CD14-positive monocyte (primary cell): ENCODE measurements around the gene CREB1. TPM values are rescaled to one million over a fixed set of nuclear protein-coding genes. Genes with fewer than 3 reads are reported as not detected.

Experiments
- DNase-seq, 3 donors: peaks; one replicate each; pipeline ENCODE4 v3.0.0-alpha.2; 2011 to 2022
- H2AFZ ChIP-seq: 2 replicates; pipeline ENCODE4 v1.6.0; 2012; ENCODE audit warnings: mild to moderate bottlenecking, low read depth, low read length, inconsistent platforms; ENCODE audit not compliant: insufficient read depth, poor library complexity, severe bottlenecking
- H3K27ac ChIP-seq, 2 donors: 1 replicate in 1 of 2; 2 replicates in 1 of 2; pipeline ENCODE4 v1.5.1; 2012 to 2013; ENCODE audit warnings: low read length in 2 of 2, control low read depth in 1 of 2, inconsistent platforms in 1 of 2, low read depth in 1 of 2, mild to moderate bottlenecking in 1 of 2
- H3K27me3 ChIP-seq, 2 donors: one replicate each; pipeline versions ENCODE4 v1.6.0 to v1.6.1; 2011 to 2013; ENCODE audit warnings: low read length in 2 of 2; ENCODE audit not compliant: control insufficient read depth in 2 of 2, insufficient read depth in 2 of 2
- H3K36me3 ChIP-seq, 2 donors: replicated peaks in 1 of 2; 1 replicate in 1 of 2; 2 replicates in 1 of 2; pipeline versions ENCODE4 v1.5.1 to v1.6.1; 2012 to 2013; ENCODE audit warnings: low read length in 2 of 2, control low read depth in 1 of 2, inconsistent platforms in 1 of 2, mild to moderate bottlenecking in 1 of 2; ENCODE audit not compliant: insufficient read depth in 2 of 2, control insufficient read depth in 1 of 2
- H3K4me1 ChIP-seq, 2 donors: 1 replicate in 1 of 2; 2 replicates in 1 of 2; pipeline versions ENCODE4 v1.5.1 to v1.6.1; 2012 to 2013; ENCODE audit warnings: low read length in 2 of 2, control low read depth in 1 of 2, inconsistent platforms in 1 of 2, mild to moderate bottlenecking in 1 of 2, moderate library complexity in 1 of 2; ENCODE audit not compliant: insufficient read depth in 2 of 2, control insufficient read depth in 1 of 2
- H3K4me2 ChIP-seq: replicated peaks from 2 replicates; pipeline ENCODE3; 2012; ENCODE audit warnings: low read length, moderate library complexity, mild to moderate bottlenecking; ENCODE audit not compliant: poor library complexity, severe bottlenecking; ENCODE audit errors: extremely low read depth
- H3K4me3 ChIP-seq, 3 experiments: fragments of 200-600 bp in 1 of 3; sonication (generic) in 1 of 3; replicated peaks in 1 of 3; 1 replicate in 2 of 3; 2 replicates in 1 of 3; pipeline ENCODE4 v1.5.1; 2011 to 2013; ENCODE audit warnings: low read length in 3 of 3, mild to moderate bottlenecking in 3 of 3, control low read depth in 2 of 3, low read depth in 2 of 3, inconsistent platforms in 1 of 3, moderate library complexity in 1 of 3
- H3K79me2 ChIP-seq: 2 replicates; pipeline ENCODE4 v1.6.0; 2012; ENCODE audit warnings: mild to moderate bottlenecking, control low read depth, inconsistent platforms, low read length, moderate library complexity; ENCODE audit not compliant: insufficient read depth
- H3K9ac ChIP-seq: 2 replicates; pipeline ENCODE4 v1.6.0; 2017; ENCODE audit warnings: low read length, mild to moderate bottlenecking; ENCODE audit not compliant: insufficient read depth, poor library complexity, severe bottlenecking
- H3K9me3 ChIP-seq, 2 donors: replicated peaks in 1 of 2; 1 replicate in 1 of 2; 2 replicates in 1 of 2; pipeline versions ENCODE4 v1.5.1 to v1.6.1; 2012 to 2013; ENCODE audit warnings: low read length in 2 of 2, control low read depth in 1 of 2; ENCODE audit not compliant: control insufficient read depth in 1 of 2, insufficient read depth in 1 of 2
- H4K20me1 ChIP-seq: 2 replicates; pipeline ENCODE4 v1.6.0; 2012; ENCODE audit warnings: mild to moderate bottlenecking, low read length, control low read depth, moderate library complexity; ENCODE audit not compliant: insufficient read depth
- H3K27ac Mint-ChIP-seq, 7 donors: one replicate each; pipeline ENCODE4 v1.8.0; 2020; ENCODE audit warnings: mild to moderate bottlenecking in 7 of 7, mixed read lengths in 7 of 7, moderate library complexity in 6 of 7, inconsistent platforms in 2 of 7
- H3K27me3 Mint-ChIP-seq, 3 donors: one replicate each; pipeline ENCODE4 v1.8.0; 2021 to 2022; ENCODE audit warnings: low read depth in 3 of 3, mild to moderate bottlenecking in 3 of 3, mixed read lengths in 3 of 3, moderate library complexity in 3 of 3, inconsistent platforms in 1 of 3
- H3K36me3 Mint-ChIP-seq, 2 donors: one replicate each; pipeline ENCODE4 v1.8.0; 2020; ENCODE audit warnings: mixed read lengths in 2 of 2, inconsistent platforms in 1 of 2, mild to moderate bottlenecking in 1 of 2
- H3K4me1 Mint-ChIP-seq: one replicate; pipeline ENCODE4 v1.8.0; 2020; ENCODE audit warnings: mild to moderate bottlenecking, mixed read lengths
- H3K4me3 Mint-ChIP-seq, 2 donors: one replicate each; pipeline ENCODE4 v1.8.0; 2020; ENCODE audit warnings: mild to moderate bottlenecking in 2 of 2, mixed read lengths in 2 of 2, moderate library complexity in 1 of 2
- H3K9me3 Mint-ChIP-seq, 7 donors: one replicate each; pipeline ENCODE4 v1.8.0; 2020 to 2022; ENCODE audit warnings: mixed read lengths in 7 of 7, mild to moderate bottlenecking in 6 of 7, moderate library complexity in 6 of 7, inconsistent platforms in 2 of 7
- CTCF ChIP-seq: fragments of 200-600 bp; IDR thresholded peaks from one replicate; pipeline ENCODE4 v1.8.0; 2022; ENCODE audit warnings: antibody characterized with exemption, mild to moderate bottlenecking
- WGBS: methylation state at CpG from one replicate; pipeline ENCODE4 v1.1.5; 2013; ENCODE audit warnings: missing lambda C conversion rate; ENCODE audit not compliant: insufficient coverage; 5-methylcytosine and 5-hydroxymethylcytosine counted together
- intact Hi-C, 2 donors: fragments of 100-400 bp; cut with micrococcal nuclease; formaldehyde crosslinking; loops; one replicate each; pipeline versions ENCODE4 v1.15.0 to v1.15.1; 2023
- polyA plus RNA-seq, 3 donors: library from polyadenylated mRNA; depleted of rRNA in 1 of 3; unstranded in 2 of 3; stranded (reverse) in 1 of 3; fragments of 300-500 nt in 2 of 3; fragments of >200 nt in 1 of 3; fragmentation: Illumina TruSeq in 2 of 3; gene quantifications; 1 replicate in 2 of 3; 2 replicates in 1 of 3; pipeline ENCODE4 v1.2.3, GENCODE V29; 2012 to 2021

Gene CREB1
- polyA plus RNA-seq, 3 donors: 43.3 to 60.5 (median 55.2) TPM

DNA sequence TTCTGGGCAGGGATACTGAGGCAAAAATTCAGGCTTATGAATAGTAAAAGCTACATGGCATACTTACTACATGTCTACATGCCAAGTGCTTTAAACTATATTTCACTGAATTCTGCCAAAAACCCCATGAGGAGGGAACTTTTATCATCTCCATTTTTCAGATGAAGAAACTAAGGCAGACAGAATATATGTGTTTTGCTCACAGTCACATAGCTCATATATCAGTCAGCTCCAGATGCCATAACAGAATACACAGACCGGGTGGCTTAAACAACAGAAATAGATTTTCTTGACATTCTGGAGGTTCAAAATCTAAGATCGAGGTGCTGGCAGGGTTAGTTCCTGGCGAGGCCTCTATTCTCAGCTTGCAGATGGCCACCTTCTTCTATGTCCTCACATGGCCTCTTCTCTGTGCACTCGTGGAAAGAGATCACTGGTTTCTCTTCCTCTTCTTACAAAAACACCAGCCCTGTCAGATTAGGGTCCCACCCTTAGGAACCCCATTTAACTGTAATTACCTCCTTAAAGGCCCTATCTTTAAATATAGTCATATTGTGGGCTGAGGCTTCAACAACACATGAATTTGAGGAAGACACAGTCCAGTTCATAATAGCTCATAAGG is 27.1 kb upstream of the CREB1 start:
- peaks cover 91% of the 10 kb centered on the region for H3K4me1 Mint-ChIP-seq
- H2AFZ ChIP-seq: peak overlapping the region; percentile 0
- peak overlapping the region; percentile 12 for H3K4me2 ChIP-seq
- H3K4me3 ChIP-seq: peak overlapping the region in 1 of 3 experiments; percentile 33
- H3K36me3 ChIP-seq: no peaks in the 10 kb centered on the region
- peaks cover 9 to 12% of the 10 kb centered on the region in 2 donors for H3K36me3 Mint-ChIP-seq
- peak overlapping the region in 1 of 2 donors; percentile 5 for H3K4me3 Mint-ChIP-seq
- H3K27me3 Mint-ChIP-seq: peaks cover 0 to 6% (median 2%) of the 10 kb centered on the region in 3 donors
- H3K79me2 ChIP-seq: no peaks in the 10 kb centered on the region
- peak overlapping the region; percentile 91 to 99 (median 98) for H3K27ac Mint-ChIP-seq
- H3K27me3 ChIP-seq: no peaks in the 10 kb centered on the region
- WGBS: 18% methylated on average over 4 of the region's 4 CpGs
- intact Hi-C loops: loop anchor here (10.0 kb wide), 1 partner anchor 338 kb away; the partner anchor contains the start of gene KLF7 (in 2 of the 2)
- H3K9me3 ChIP-seq: no peaks in the 10 kb centered on the region
- H3K27ac ChIP-seq: peak overlapping the region; percentile 84 to 85
- peak overlapping the region; percentile 29 for H3K9ac ChIP-seq
- H4K20me1 ChIP-seq: no peaks in the 10 kb centered on the region
- peaks cover 81 to 91% of the 10 kb centered on the region in 2 donors for H3K4me1 ChIP-seq
- H3K9me3 Mint-ChIP-seq: peaks cover 0 to 4% (median 0%) of the 10 kb centered on the region in 7 donors
- TF ChIP-seq CTCF: no peak
- peak; percentile 79 to 86 (median 84) for DNase-seq

DNA sequence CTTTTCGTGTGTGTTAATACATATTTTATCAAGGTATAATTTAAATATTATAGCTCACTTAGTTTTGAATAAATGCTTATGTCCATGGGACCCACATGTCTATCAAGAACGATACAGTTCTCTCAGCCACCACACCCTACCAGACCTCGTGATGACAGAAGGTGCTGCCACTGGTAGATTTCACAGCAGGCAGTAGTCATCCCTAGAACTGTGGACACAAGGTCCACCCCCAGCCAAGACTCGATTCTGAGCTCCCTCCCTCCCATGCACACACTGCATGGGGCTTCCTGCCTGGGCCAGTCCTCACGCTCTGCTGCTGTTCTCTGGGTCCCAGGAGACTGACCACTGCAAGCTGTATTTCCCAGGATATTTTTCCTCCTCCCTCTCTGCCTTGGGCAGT is 26.5 kb upstream of the CREB1 start:
- peak overlapping the region in 1 of 3 experiments; percentile 33 for H3K4me3 ChIP-seq
- 23% methylated on average over 4 of the region's 5 CpGs for WGBS
- peaks cover 9 to 12% of the 10 kb centered on the region in 2 donors for H3K36me3 Mint-ChIP-seq
- peaks cover 0 to 4% (median 0%) of the 10 kb centered on the region in 7 donors for H3K9me3 Mint-ChIP-seq
- peak overlapping the region; percentile 28 for H3K4me2 ChIP-seq
- no peaks in the 10 kb centered on the region for H3K79me2 ChIP-seq
- H4K20me1 ChIP-seq: no peaks in the 10 kb centered on the region
- intact Hi-C loops: loop anchor here (10.0 kb wide), 1 partner anchor 338 kb away; the partner anchor contains the start of gene KLF7 (in 2 of the 2)
- H3K27me3 ChIP-seq: no peaks in the 10 kb centered on the region
- H2AFZ ChIP-seq: no peak overlapping the region
- H3K9me3 ChIP-seq: no peaks in the 10 kb centered on the region
- peak overlapping the region; percentile 29 for H3K9ac ChIP-seq
- peak overlapping the region; percentile 91 to 99 (median 98) for H3K27ac Mint-ChIP-seq
- no peaks in the 10 kb centered on the region for H3K36me3 ChIP-seq
- H3K4me1 ChIP-seq: peaks cover 75 to 86% of the 10 kb centered on the region in 2 donors
- peak overlapping the region; percentile 84 to 85 for H3K27ac ChIP-seq
- H3K27me3 Mint-ChIP-seq: peaks cover 0 to 6% (median 2%) of the 10 kb centered on the region in 3 donors
- no peak for TF ChIP-seq CTCF
- DNase-seq: peak; percentile 66 to 81 (median 80)
- peaks cover 85% of the 10 kb centered on the region for H3K4me1 Mint-ChIP-seq
- peak overlapping the region in 1 of 2 donors; percentile 55 for H3K4me3 Mint-ChIP-seq
